Kidney (tissue), 14 donors: ENCODE results near the gene NUP205. TPM values are rescaled to one million over a fixed set of nuclear protein-coding genes. Genes with fewer than 3 reads are reported as not detected.
"Not testable (repeated sequence)": the region's sequence is repeated elsewhere in the genome, so short reads cannot be mapped to it uniquely, and the experiment has no call there.

ENCODE experiments used
- DNase-seq, 5 donors: peaks; one replicate each; pipeline ENCODE4 v3.0.0-alpha.2; 2013 to 2020
- FAIRE-seq: peaks from 2 replicates; lab custom pipeline; 2012; peaks lifted over from hg19 to GRCh38; lab: Jason Lieb, UNC
- H3K27ac ChIP-seq, 2 donors: one replicate each; pipeline ENCODE4 v1.7.0; 2013; ENCODE audit warnings: low read depth in 2 of 2, low read length in 2 of 2, inconsistent platforms in 1 of 2
- H3K27me3 ChIP-seq: one replicate; pipeline ENCODE4 v1.7.1; 2013; ENCODE audit warnings: low read length, inconsistent platforms; ENCODE audit not compliant: control insufficient read depth, insufficient read depth
- H3K36me3 ChIP-seq, 3 donors: one replicate each; pipeline versions ENCODE4 v1.7.0 to v1.7.1; 2013; ENCODE audit warnings: low read length in 3 of 3, control low read depth in 1 of 3, inconsistent platforms in 1 of 3; ENCODE audit not compliant: insufficient read depth in 3 of 3, control insufficient read depth in 2 of 3
- H3K4me1 ChIP-seq, 3 donors: one replicate each; pipeline versions ENCODE4 v1.7.0 to v1.7.1; 2013; ENCODE audit warnings: low read length in 3 of 3, inconsistent platforms in 1 of 3, low read depth in 1 of 3; ENCODE audit not compliant: control insufficient read depth in 2 of 3, insufficient read depth in 2 of 3
- H3K4me3 ChIP-seq, 3 donors: one replicate each; pipeline versions ENCODE4 v1.7.0 to v1.8.1; 2013; ENCODE audit warnings: low read length in 3 of 3, control low read depth in 1 of 3, inconsistent platforms in 1 of 3
- H3K9ac ChIP-seq, 3 donors: one replicate each; pipeline versions ENCODE4 v1.7.0 to v1.7.1; 2013; ENCODE audit warnings: low read length in 3 of 3, control low read depth in 1 of 3, inconsistent platforms in 1 of 3
- H3K9me3 ChIP-seq, 3 donors: one replicate each; pipeline versions ENCODE4 v1.7.0 to v1.7.1; 2013; ENCODE audit warnings: low read length in 3 of 3, control low read depth in 1 of 3, inconsistent platforms in 1 of 3; ENCODE audit not compliant: control insufficient read depth in 2 of 3, insufficient read depth in 1 of 3
- intact Hi-C: fragments of 100-400 bp; cut with DNase I; formaldehyde crosslinking; loops from one replicate; pipeline ENCODE4 v1.11.1; 2022
- polyA plus RNA-seq: library from polyadenylated mRNA; stranded (reverse); fragments of 350-450 nt; fragmentation: Illumina TruSeq; extraction: RNeasy Lipid Tissue Mini Kit (QIAGEN cat#74804); gene quantifications from one replicate; pipeline ENCODE4 v1.2.3, GENCODE V29; 2014; ENCODE audit warnings: low read depth, low replicate concordance; ENCODE audit not compliant: insufficient read depth
- total RNA-seq: library from RNA; stranded (reverse); fragmentation: NEBNext Ultra II Directional; extraction: Animal tissue kit (Norgen Biotek cat#: 25700); gene quantifications from one replicate; pipeline ENCODE4 v1.2.1, GENCODE V29; 2021
- TF ChIP-seq, protein P1 (sequence below): IDR thresholded peaks from 3 replicates; pipeline ENCODE4 v1.5.1; 2012; ENCODE audit warnings: mild to moderate bottlenecking, moderate library complexity, borderline replicate concordance; ENCODE audit not compliant: insufficient read depth; ENCODE audit errors: extremely low read depth
- donor health status: control.
- donor health status: control.
- donor health status: control.
- donor health status: control.
- donor health status: control.
- donor health status: DM: yes; HTN: yes; CAD: no.
- donor health status: Normal renal cell carcinoma (clear cell type).

NUP205 gene
- total and polyA plus RNA-seq, 2 donors from 2014 or later = 20.5 to 40.7 TPM

DNA sequence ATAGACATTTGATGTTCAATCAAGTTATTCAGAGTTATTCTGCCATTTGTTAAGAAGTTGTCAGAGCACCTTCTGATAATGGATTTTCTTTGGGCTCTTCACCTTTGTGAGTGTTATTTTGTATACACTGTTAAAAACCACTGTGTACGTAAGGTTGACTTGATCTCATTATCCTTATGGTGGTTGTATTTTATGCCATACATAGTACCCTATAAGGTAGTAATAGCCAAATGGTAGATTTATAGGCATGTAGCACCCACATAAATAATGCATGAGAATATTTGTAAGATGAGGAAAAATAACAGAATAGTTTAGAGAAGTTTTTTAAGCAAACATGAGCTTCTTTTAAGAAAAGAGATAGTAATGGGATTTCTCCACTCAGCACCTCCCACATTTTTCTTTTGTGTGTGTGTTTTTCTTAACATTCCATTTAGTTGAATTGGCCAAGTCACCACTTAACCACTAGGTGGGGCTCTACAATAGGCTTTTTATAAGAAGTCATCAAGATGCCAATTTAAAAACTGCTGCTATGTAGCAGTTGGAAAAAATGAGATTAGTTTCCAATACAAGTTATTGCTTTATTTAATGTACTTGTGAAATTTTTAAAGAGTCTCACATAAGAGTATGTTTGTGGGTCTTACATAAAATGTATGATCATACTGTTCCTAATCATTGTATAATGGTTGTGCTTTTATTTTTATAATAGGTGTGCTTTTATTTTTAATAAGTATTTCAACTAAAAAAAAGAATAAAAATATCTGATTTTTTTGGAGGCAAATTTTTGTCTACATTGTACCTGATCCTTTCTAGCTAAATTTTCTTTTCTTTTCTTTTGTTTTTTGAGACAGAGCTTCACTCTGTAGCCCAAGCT is 63.5 kb downstream of the NUP205 start:
- Histone ChIP-seq H3K4me3 (no peak overlapping the region), H3K9ac (no peak overlapping the region), H3K27ac (no peak overlapping the region), H3K36me3 (peaks cover 7 to 34% (median 8%) of the 10 kb centered on the region in 3 donors), H3K9me3 (no peaks in the 10 kb centered on the region), H3K4me1 (no peaks in the 10 kb centered on the region), H3K27me3 (no peaks in the 10 kb centered on the region)
- TF ChIP-seq, protein P1, sequence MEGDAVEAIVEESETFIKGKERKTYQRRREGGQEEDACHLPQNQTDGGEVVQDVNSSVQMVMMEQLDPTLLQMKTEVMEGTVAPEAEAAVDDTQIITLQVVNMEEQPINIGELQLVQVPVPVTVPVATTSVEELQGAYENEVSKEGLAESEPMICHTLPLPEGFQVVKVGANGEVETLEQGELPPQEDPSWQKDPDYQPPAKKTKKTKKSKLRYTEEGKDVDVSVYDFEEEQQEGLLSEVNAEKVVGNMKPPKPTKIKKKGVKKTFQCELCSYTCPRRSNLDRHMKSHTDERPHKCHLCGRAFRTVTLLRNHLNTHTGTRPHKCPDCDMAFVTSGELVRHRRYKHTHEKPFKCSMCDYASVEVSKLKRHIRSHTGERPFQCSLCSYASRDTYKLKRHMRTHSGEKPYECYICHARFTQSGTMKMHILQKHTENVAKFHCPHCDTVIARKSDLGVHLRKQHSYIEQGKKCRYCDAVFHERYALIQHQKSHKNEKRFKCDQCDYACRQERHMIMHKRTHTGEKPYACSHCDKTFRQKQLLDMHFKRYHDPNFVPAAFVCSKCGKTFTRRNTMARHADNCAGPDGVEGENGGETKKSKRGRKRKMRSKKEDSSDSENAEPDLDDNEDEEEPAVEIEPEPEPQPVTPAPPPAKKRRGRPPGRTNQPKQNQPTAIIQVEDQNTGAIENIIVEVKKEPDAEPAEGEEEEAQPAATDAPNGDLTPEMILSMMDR = peak; percentile 80
- FAIRE-seq (peak; percentile 96), DNase-seq (peak in 3 of 5 donors; percentile 48 to 88 (median 87))
- intact Hi-C loops = no loop called here

DNA sequence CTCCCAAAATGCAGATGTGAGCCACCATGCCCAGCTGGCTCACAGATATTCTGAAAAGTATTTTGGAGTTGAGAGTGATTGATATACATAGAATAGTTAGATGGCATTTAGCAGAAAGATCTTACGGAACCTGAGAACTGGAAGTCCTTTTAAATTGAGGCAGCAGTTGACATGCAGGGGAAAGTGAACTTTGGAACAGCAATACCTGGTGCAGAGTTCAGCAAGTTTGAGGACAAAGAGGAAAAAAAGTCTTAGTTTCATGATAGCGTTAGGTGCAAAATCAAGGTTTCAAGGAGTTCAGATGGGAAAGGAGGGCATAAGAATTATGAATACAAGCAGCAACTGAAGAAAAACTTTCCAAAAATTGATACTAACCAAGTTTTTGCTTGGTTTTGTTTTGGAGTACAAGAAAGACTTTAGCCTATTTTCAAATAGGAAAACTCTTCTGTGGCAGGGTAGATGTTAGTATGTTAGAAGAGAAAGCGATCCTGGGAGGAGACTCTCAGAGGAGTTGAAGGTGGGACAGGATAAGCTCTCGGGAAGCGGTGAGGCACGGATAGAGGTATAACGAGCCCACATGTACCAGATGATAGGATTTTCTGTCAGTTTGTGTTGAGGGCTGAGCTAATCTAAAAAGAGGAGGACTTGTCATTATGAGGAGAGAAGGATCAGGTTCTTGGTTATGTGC is 76.6 kb downstream of the NUP205 start:
- intact Hi-C loops = no loop called here
- no peak overlapping the region for H3K27ac ChIP-seq
- no peaks in the 10 kb centered on the region for H3K27me3 ChIP-seq
- H3K9me3 ChIP-seq = no peaks in the 10 kb centered on the region
- H3K36me3 ChIP-seq = peaks cover 0 to 20% (median 2%) of the 10 kb centered on the region in 3 donors
- TF ChIP-seq, protein P1 = no peak
- H3K4me3 ChIP-seq = no peak overlapping the region
- DNase-seq (no peak), FAIRE-seq (no peak)
- no peaks in the 10 kb centered on the region for H3K4me1 ChIP-seq
- H3K9ac ChIP-seq = no peak overlapping the region

DNA sequence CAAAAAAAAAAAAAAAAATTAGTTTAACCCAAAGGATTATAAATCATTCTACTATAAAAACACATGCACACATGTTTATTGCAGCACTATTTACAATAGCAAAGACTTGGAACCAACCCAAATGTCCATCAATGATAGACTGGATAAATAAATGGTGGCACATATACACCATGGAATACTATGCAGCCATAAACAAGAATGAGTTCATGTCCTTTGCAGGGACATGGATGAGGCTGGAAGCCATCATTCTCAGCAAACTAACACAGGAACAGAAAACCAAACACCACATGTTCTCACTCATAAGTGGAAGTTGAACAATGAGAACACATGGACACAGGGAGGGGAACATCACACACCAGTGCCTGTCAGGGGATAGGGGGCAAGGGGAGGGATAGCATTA is 82.0 kb downstream of the NUP205 start:
- H3K27me3 ChIP-seq, intact Hi-C loops, H3K27ac ChIP-seq, FAIRE-seq, H3K4me1 ChIP-seq, H3K9me3 ChIP-seq, H3K9ac ChIP-seq, H3K4me3 ChIP-seq, DNase-seq: not testable (repeated sequence)
- peaks cover under 1 to 21% (median 8%) of the 10 kb centered on the region in 3 donors for H3K36me3 ChIP-seq

DNA sequence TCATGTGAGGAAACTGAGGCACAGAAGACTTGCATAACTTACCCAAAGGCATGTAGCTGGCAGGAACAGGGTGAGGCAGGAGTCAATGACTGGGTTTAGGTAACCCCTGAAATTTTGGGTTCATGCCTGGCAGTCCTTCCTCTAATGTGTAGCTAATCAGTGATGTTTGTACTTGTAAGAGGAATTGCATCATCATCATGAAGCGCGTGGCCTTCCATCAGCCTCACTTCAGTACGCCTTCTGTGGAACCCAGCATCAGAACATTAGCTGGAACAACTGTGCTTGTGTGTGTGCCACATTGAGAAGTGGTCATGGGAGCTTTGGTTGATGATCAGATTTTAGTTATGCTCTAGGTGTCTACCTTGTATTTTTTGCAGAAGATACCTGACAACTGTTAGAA is 86.4 kb downstream of the NUP205 start:
- TF ChIP-seq, protein P1 = no peak
- Histone ChIP-seq H3K27me3 (no peaks in the 10 kb centered on the region), H3K9me3 (no peaks in the 10 kb centered on the region), H3K27ac (no peak overlapping the region), H3K4me1 (no peaks in the 10 kb centered on the region), H3K36me3 (peaks cover 0 to 15% (median 12%) of the 10 kb centered on the region in 3 donors), H3K4me3 (no peak overlapping the region), H3K9ac (no peak overlapping the region)
- intact Hi-C loops = no loop called here
- DNase-seq (no peak), FAIRE-seq (no peak)
